Astrocyte of the cerebellum (primary cell): ENCODE measurements around the gene OR8B8.

ENCODE experiments used
- DNase-seq: peaks from one replicate; pipeline ENCODE4 v3.0.0-alpha.2; 2011; ENCODE audit warnings: low read depth
- H3K4me3 ChIP-seq: 2 replicates; pipeline ENCODE4 v1.5.1; 2011; ENCODE audit warnings: mild to moderate bottlenecking, low read depth, low read length, moderate library complexity
- CTCF ChIP-seq: IDR thresholded peaks from 2 replicates; pipeline ENCODE4 v1.5.1; 2012; ENCODE audit warnings: low read length, low read depth, moderate library complexity, mild to moderate bottlenecking; ENCODE audit errors: missing control alignments
- in situ Hi-C: cut with HindIII; loops from 2 replicates; pipeline ENCODE4 v1.10.0; 2017; ENCODE audit warnings: low sequenced_read_pairs

Gene OR8B8

DNA sequence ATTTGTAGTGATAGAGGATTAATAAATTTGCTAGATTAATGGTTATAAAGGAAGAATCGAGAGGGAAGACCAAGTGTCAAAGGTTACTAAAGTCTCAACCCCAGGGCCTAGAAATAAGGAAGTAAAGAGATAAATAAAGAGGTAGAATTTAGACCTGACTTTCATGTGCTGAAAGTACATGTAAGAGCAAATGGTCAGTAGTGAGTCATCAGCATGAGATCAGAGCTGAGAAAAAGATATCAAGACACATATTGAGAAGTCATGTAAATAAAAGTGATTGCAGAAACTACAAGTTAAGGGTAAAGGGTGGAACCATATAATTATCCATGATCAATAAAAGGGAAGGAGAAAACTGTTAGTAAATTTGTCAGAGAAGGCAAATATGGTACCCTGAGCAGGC, 1.4 kb upstream of the OR8B8 start:
- no peak for TF ChIP-seq CTCF
- no peak overlapping the region for H3K4me3 ChIP-seq
- DNase-seq = no peak
- in situ Hi-C loops = no loop called here

- in situ Hi-C loops = no loop called here
- H3K4me3 ChIP-seq = no peak overlapping the region
- no peak for TF ChIP-seq CTCF
- no peak for DNase-seq
Measured at GRCh38 chr11:124442847-124443246, 2.6 kb downstream of the OR8B8 start.

DNA sequence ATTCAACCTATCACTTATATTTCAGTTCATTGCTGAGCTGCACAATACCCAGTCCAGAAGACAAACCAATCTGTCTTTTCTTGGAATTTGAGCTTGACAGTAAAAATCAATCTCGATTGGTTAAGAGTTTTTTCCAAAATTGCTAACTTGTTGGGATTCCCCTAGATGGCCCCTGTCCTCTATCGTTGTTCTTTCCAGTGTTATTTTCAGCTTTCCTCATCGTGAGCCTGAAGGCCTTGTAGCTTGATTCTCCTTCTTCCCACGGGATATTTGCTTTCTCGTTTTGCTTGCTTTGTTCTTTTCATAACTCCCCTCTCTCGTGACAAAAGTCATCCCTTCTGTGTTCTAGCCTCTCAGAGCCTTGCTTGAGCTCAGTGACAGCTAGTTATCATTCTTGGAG, 3.1 kb downstream of the OR8B8 start:
- H3K4me3 ChIP-seq = no peak overlapping the region
- no peak for DNase-seq
- TF ChIP-seq CTCF = no peak
- in situ Hi-C loops = no loop called here

DNA sequence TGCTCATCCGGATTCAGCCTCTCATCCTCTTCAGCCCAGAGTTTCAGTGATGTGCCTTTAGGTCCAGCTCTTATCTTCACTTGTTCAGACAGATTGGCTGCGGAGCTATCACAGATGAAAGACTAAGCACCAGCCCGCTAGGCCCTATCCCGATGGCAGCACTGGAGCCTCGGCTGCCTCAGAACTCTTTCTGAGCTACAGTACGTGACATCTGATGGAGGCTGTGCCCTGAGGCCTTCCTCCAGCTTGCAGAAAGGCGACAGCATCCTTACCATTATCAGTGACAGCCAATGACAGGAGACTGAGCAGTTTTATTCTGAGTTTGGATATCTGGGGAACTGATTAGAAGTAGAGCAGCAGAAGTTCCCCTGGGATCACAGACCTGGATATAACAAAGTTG, 4.0 kb downstream of the OR8B8 start:
- H3K4me3 ChIP-seq = no peak overlapping the region
- no peak for TF ChIP-seq CTCF
- in situ Hi-C loops = no loop called here
- no peak for DNase-seq

- DNase-seq = no peak
- TF ChIP-seq CTCF = no peak
- in situ Hi-C loops = no loop called here
- H3K4me3 ChIP-seq = no peak overlapping the region
Measured at GRCh38 chr11:124441081-124441480, 4.4 kb downstream of the OR8B8 start.

- in situ Hi-C loops = no loop called here
- no peak overlapping the region for H3K4me3 ChIP-seq
- no peak for DNase-seq
- TF ChIP-seq CTCF = no peak
Measured at GRCh38 chr11:124440608-124441007, 4.9 kb downstream of the OR8B8 start.

DNA sequence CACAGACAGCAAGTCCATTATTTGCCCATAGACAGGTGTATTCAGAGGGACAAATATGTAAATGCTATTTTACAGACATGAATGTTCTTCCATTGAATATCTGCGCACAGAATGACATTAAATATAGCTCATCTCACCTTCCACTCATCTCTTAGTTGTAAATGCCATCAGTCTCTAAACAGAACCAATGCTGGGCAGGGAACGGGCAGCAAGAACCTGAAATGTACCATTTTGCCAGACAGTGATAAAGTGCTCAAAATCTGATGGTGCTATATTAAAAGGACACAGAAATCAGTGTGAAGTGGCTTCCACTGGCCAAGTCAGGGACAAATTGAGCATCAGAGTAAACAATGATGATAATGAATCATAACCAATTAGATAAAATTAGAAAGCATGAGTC, 10.8 kb downstream of the OR8B8 start:
- in situ Hi-C loops = no loop called here
- TF ChIP-seq CTCF = no peak

More for the DNA sequence above, 10.8 kb downstream of the OR8B8 start:
- H3K4me3 ChIP-seq = no peak overlapping the region
- no peak for DNase-seq
